Subcutaneous abdominal adipose tissue (tissue), 5 donors: ENCODE data around the gene ZDHHC14.

Experiments used
- H3K27ac ChIP-seq: one replicate; pipeline ENCODE4 v1.7.0; 2013; ENCODE audit warnings: low read depth, mild to moderate bottlenecking, inconsistent platforms, low read length, moderate library complexity
- H3K27me3 ChIP-seq, 5 donors: one replicate each; pipeline ENCODE4 v1.7.0; 2013; ENCODE audit warnings: low read length in 5 of 5, inconsistent platforms in 1 of 5; ENCODE audit not compliant: control insufficient read depth in 5 of 5, insufficient read depth in 4 of 5
- H3K36me3 ChIP-seq, 5 donors: one replicate each; pipeline ENCODE4 v1.7.0; 2013; ENCODE audit warnings: low read length in 5 of 5; ENCODE audit not compliant: control insufficient read depth in 5 of 5, insufficient read depth in 5 of 5
- H3K4me1 ChIP-seq, 5 donors: one replicate each; pipeline ENCODE4 v1.7.0; 2013; ENCODE audit warnings: low read length in 5 of 5, mild to moderate bottlenecking in 3 of 5, moderate library complexity in 1 of 5; ENCODE audit not compliant: control insufficient read depth in 5 of 5, insufficient read depth in 5 of 5
- H3K4me3 ChIP-seq, 5 donors: one replicate each; pipeline ENCODE4 v1.7.0; 2013; ENCODE audit warnings: low read length in 5 of 5, low read depth in 1 of 5
- H3K9ac ChIP-seq, 5 donors: one replicate each; pipeline ENCODE4 v1.7.0; 2013; ENCODE audit warnings: low read length in 5 of 5, mild to moderate bottlenecking in 4 of 5, moderate library complexity in 3 of 5
- H3K9me3 ChIP-seq, 5 donors: one replicate each; pipeline ENCODE4 v1.7.0; 2013; ENCODE audit warnings: low read length in 5 of 5; ENCODE audit not compliant: control insufficient read depth in 5 of 5
- donor health status: healthy.
- donor health status: healthy.
- donor health status: healthy.
- donor health status: healthy.
- donor health status: healthy.

ZDHHC14 gene

DNA sequence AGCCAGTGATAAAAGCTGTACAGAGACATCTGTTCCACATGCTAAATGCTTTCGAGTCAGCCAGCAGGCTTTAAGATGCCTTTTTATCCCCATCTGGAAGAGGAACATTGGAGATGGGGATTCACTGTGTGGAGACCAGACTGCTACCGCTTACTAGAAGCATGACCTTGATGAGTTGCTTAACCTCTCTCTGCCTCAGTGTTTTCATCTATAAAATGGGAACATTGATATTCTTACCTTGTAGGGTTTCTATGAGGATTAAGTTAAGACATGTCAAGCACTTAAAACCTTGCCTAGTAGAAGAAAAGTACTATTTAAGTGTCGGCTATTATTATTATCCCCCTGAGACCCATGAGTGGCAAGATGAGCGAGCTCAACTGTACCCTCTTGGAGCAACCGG, 276.8 kb downstream of the ZDHHC14 start:
- Histone ChIP-seq H3K9ac (no peak overlapping the region), H3K27me3 (no peaks in the 10 kb centered on the region), H3K9me3 (no peaks in the 10 kb centered on the region), H3K36me3 (peaks cover 0 to 35% (median 14%) of the 10 kb centered on the region in 5 donors), H3K4me3 (no peak overlapping the region), H3K4me1 (peaks cover 0 to 9% (median 0%) of the 10 kb centered on the region in 5 donors), H3K27ac (no peak overlapping the region)

DNA sequence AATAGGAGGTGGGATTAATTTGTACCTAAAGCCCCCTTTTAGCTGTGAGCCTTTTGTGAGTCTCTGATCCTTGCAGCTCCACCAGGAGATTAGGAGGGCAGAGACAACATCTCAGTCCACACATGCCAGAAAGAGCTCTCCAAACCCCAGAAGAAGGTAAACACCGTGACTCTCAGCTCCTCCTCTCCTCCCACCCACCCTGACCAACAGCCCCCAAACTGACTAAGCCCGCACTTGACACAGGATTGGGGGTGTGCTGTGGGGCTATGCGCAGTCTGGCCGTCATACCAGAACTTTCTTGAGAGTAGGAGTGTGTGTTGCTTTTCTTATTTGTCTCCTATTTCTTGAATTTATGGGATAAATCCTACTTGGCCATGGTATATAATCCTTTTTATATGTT, 277.3 kb downstream of the ZDHHC14 start:
- Histone ChIP-seq H3K27ac (no peak overlapping the region), H3K4me3 (no peak overlapping the region), H3K9ac (no peak overlapping the region), H3K36me3 (peaks cover 0 to 33% (median 11%) of the 10 kb centered on the region in 5 donors), H3K9me3 (no peaks in the 10 kb centered on the region), H3K27me3 (no peaks in the 10 kb centered on the region), H3K4me1 (peaks cover 0 to 9% (median 0%) of the 10 kb centered on the region in 5 donors)

DNA sequence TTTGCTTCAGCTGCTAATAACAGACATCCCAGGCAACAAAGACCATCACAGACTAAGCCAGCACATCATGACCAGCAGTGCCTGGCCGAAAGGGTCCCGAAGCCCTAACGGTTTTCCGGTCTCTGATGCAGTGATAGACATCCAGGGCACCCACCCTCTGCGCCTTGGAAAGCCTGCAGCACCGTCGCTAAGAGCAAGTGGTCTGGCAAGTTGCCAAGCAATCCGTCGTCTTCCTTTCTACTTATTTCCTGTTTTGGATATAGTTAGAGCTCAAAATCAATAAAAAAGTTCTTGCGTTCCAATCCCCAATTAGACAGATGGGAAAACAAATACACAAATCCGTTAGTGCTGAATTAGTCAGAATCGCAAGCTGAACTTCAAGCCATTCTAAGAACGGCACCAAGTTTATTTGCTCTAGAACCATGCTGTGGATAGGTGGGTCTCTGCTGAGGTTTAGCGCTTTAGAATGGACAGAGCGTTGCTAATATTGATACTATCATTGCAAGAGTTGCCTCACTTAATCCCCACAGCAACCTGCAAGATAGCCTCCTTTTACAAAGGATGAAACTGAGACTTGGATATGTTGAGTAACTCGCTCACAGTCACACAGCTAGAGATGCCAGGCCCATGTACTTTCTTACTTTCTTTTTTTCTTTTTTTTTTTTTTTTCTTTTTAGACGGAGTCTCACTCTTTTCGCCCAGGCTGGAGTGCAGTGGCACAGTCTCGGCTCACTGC, 278.7 kb downstream of the ZDHHC14 start:
- no peak overlapping the region for H3K4me3 ChIP-seq
- peaks cover 0 to 28% (median 5%) of the 10 kb centered on the region in 5 donors for H3K36me3 ChIP-seq
- H3K9ac ChIP-seq, result no peak overlapping the region
- no peaks in the 10 kb centered on the region for H3K27me3 ChIP-seq
- H3K4me1 ChIP-seq, result peaks cover 0 to 9% (median 0%) of the 10 kb centered on the region in 5 donors
- H3K9me3 ChIP-seq, result no peaks in the 10 kb centered on the region
- no peak overlapping the region for H3K27ac ChIP-seq

DNA sequence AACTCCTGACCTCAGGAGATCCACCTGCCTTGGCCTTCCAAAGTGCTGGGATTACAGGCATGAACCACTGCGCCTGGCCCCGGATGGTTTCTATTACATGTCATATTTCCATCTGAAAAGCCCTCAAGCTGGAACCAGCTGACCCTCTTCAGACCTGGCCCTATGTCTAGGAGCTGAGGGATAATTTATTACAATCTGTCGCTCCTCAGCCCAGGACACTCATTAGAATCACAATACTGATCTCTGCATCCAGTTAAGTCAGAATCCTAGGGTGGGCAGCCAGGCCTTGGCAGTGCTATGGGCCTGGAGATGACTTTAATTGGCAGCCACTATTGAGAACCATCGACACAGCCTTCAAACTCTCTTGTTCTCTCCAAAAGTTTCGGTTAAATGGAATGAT, 279.4 kb downstream of the ZDHHC14 start:
- Histone ChIP-seq H3K9ac (no peak overlapping the region), H3K4me3 (no peak overlapping the region), H3K27ac (no peak overlapping the region), H3K9me3 (no peaks in the 10 kb centered on the region), H3K27me3 (no peaks in the 10 kb centered on the region), H3K36me3 (peaks cover 0 to 27% (median 5%) of the 10 kb centered on the region in 5 donors), H3K4me1 (peaks cover 0 to 9% (median 0%) of the 10 kb centered on the region in 5 donors)

DNA sequence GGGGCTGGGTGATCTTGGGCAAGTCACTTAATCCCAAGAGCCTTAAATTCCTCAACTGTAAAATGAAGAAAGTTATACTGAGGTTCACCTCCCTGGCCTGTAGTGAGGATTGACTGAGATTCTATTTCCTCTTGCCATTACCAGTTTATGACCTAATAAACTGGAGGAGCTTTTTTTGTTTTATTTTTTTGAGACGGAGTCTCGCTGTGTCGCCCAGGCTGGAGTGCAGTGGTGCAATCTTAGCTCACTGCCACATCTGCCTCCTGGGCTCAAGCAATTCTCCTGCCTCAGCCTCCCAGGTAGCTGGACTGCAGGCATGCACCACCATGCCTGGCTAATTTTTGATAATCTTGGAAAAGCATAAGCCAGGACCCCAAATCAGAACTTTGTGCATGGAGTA, 280.7 kb downstream of the ZDHHC14 start:
- H3K36me3 ChIP-seq, result peaks cover 0 to 18% (median 5%) of the 10 kb centered on the region in 5 donors
- no peak overlapping the region for H3K27ac ChIP-seq

DNA sequence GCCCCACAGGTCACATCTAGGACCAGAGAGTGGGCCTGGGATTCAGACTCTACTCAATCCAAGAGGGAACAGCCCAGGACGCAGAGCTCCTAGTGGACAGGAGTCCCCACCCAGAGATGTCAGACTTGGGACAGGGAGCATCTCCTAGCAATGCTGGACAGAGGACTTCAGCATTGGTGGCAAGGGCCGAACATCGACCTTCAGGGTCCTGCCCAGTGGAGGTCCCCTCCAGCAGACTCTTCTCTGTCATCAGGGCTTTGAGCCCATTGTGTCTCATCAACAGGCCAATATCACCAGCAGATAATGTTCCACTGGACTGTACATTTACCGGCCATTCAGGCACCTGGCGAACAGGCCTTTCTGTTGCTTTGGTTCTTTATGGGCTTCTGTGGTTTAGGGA, 282.3 kb downstream of the ZDHHC14 start:
- H3K27ac ChIP-seq, result no peak overlapping the region
- H3K9me3 ChIP-seq, result no peaks in the 10 kb centered on the region
- H3K36me3 ChIP-seq, result peaks cover 0 to 11% (median 2%) of the 10 kb centered on the region in 5 donors
- H3K27me3 ChIP-seq, result no peaks in the 10 kb centered on the region
- peaks cover 0 to 12% (median 5%) of the 10 kb centered on the region in 5 donors for H3K4me1 ChIP-seq
- no peak overlapping the region for H3K9ac ChIP-seq
- no peak overlapping the region for H3K4me3 ChIP-seq

More for the DNA sequence above, 280.7 kb downstream of the ZDHHC14 start:
- Histone ChIP-seq H3K9ac (no peak overlapping the region), H3K4me3 (no peak overlapping the region), H3K4me1 (peaks cover 0 to 9% (median under 1%) of the 10 kb centered on the region in 5 donors), H3K9me3 (no peaks in the 10 kb centered on the region), H3K27me3 (no peaks in the 10 kb centered on the region)

DNA sequence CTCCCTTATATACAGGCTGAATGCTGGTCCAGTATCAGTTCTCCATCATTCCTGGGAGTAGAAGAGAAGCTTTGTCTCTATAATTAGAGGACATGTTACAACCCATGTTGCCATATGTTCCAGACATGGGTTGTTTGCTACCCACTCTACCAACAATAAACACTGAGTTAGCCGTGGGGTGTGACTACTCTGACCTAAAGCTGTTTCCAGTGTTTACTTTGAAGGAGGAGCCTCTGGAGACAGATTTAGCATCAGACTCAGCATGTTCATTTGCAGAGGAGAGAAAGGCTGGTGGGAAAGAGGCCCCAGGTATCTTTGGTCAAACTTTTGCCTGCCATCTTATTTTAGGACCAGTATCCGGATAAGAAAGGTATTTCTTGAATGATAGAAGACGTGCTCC, 284.2 kb downstream of the ZDHHC14 start:
- H3K27ac ChIP-seq, result no peak overlapping the region

DNA sequence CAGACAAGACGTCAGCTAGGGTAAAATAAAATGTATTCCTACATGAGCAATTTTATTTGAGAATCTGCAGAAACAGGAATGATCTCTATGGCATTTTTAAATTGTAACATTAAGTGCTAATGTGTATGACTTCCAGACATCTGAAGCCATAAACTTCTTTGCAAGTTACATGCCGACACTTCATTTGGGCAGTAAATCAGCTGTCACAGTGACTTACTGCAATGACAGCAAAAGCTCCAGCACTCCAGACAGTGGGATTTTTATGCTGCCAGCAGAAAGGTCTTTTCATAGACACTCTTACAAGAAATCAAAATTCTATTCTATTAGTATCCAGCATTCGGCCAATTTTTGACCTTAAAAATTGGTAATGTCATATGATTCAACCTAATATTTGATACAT, 285.7 kb downstream of the ZDHHC14 start:
- peaks cover 0 to 11% (median 0%) of the 10 kb centered on the region in 5 donors for H3K36me3 ChIP-seq
- no peak overlapping the region for H3K9ac ChIP-seq
- no peaks in the 10 kb centered on the region for H3K27me3 ChIP-seq
- no peaks in the 10 kb centered on the region for H3K9me3 ChIP-seq
- no peak overlapping the region for H3K4me3 ChIP-seq
- H3K4me1 ChIP-seq, result peaks cover 16 to 31% (median 26%) of the 10 kb centered on the region in 5 donors
- no peak overlapping the region for H3K27ac ChIP-seq

More for the DNA sequence above, 284.2 kb downstream of the ZDHHC14 start:
- Histone ChIP-seq H3K4me3 (no peak overlapping the region), H3K4me1 (peaks cover 7 to 18% (median 17%) of the 10 kb centered on the region in 5 donors), H3K36me3 (peaks cover 0 to 11% (median 2%) of the 10 kb centered on the region in 5 donors), H3K9ac (no peak overlapping the region), H3K9me3 (no peaks in the 10 kb centered on the region), H3K27me3 (no peaks in the 10 kb centered on the region)

DNA sequence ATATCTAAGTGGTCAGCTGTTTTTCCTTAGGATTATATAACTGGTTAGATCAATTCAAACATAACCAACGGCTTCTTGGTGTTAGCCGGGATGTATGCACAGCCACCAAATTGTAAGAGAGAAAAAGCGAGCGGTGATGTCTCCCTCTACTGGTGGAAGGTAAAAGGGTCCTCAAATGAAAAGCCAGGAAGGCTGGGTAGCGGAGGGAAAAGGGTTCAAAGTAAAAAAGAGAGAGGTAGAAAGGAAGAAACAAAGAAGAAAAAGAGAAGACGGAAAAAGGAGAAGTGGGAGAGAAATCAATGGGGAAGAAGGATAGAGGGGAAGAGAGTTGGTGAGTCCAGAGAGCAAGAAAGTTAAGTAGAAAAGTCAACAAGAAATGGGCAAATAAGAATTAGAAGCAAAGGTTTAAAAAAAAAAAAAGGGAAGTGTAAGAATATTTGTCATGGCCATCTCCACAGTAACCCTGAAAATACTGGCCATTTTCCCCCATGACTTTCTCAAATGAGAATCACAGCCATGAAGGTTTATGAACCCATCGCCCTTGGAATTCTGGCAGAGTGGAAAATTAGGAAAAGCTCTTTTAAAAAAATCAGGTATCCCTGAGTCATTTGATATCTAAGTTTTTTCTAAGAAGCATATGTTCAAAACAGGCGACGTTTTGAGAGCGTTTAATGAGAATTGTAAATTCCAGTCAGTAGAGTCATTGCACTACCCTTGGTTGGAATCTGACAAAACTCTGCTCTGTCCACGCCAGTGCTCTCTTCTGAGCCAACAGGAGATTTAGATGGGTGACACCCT, 286.4 kb downstream of the ZDHHC14 start:
- Histone ChIP-seq H3K4me1 (peaks cover 16 to 31% (median 26%) of the 10 kb centered on the region in 5 donors), H3K4me3 (no peak overlapping the region), H3K27me3 (no peaks in the 10 kb centered on the region), H3K27ac (no peak overlapping the region), H3K9ac (no peak overlapping the region), H3K36me3 (peaks cover 0 to 11% (median 0%) of the 10 kb centered on the region in 5 donors), H3K9me3 (no peaks in the 10 kb centered on the region)

DNA sequence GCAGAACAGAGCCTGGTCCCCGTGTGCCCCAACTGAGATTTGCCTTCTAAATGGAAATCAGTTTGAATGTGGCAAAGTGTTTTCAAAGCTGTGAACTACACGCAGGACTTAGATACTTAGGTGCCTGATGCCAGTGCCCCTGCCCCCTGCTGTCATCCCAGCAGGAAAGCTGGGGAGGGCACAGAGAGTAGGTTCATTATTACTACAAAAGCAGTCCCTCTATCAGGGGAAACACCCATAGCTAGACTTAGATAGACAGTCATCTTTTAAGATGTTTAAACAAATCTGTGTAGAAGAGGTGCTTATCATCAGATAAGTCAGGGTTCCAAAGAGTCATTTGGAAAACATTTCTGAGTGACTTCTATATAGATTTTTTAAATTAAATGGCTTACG, 287.0 kb downstream of the ZDHHC14 start:
- Histone ChIP-seq H3K27me3 (no peaks in the 10 kb centered on the region), H3K27ac (no peak overlapping the region), H3K36me3 (peaks cover 0 to 16% (median 3%) of the 10 kb centered on the region in 5 donors)

More for the DNA sequence above, 287.0 kb downstream of the ZDHHC14 start:
- peaks cover 16 to 31% (median 26%) of the 10 kb centered on the region in 5 donors for H3K4me1 ChIP-seq
- no peaks in the 10 kb centered on the region for H3K9me3 ChIP-seq
- H3K9ac ChIP-seq, result no peak overlapping the region
- no peak overlapping the region for H3K4me3 ChIP-seq
